ENCODE data around the gene OTOF. TPM values are rescaled to one million over a fixed set of nuclear protein-coding genes. Genes with fewer than 3 reads are reported as not detected.

Gene OTOF
- total and polyA plus RNA-seq, 2 of the 4 experiments (the other 2 are of a cell fraction) = 0.03 TPM; not detected in 1

GRCh38 chr2:26410764-26411243, 67.1 kb downstream of the OTOF start:
- H3K79me1 ChIP-seq (ENCODE audit: low read depth in 1 of 2, low read length in 2 of 2) = no peaks in the 10 kb centered on the region
- no peak overlapping the region for H2BK20ac ChIP-seq (ENCODE audit: low read depth, low read length)
- H2AK9ac ChIP-seq (replicated peaks; ENCODE audit: low read depth, low read length, poor library complexity) = no peak overlapping the region
- no peak overlapping the region for H4K8ac ChIP-seq (ENCODE audit: low read depth in 2 of 2, low read length in 2 of 2)
- no peaks in the 10 kb centered on the region for H3K4me1 ChIP-seq (ENCODE audit: control insufficient read depth, insufficient read depth, low read length)
- H2AK5ac ChIP-seq (ENCODE audit: low read depth, low read length) = no peak overlapping the region
- H2BK5ac ChIP-seq (ENCODE audit: low read depth, low read length, poor library complexity, severe bottlenecking) = no peak overlapping the region
- no peaks in the 10 kb centered on the region for H3K36me3 ChIP-seq (ENCODE audit: control insufficient read depth, insufficient read depth, low read length)
- no peak overlapping the region for H2BK120ac ChIP-seq (ENCODE audit: low read depth, low read length)
- intact Hi-C loops (cut with micrococcal nuclease) = no loop called here
- no peaks in the 10 kb centered on the region for H4K20me1 ChIP-seq (ENCODE audit: insufficient read depth, low read length)
- WGBS, 2 experiments (ENCODE audit: extremely low coverage in 2 of 2, insufficient read length in 1 of 2) = no CpG with 5 or more reads among the region's 2 CpGs
- no peak overlapping the region for H3K14ac ChIP-seq (replicated peaks; ENCODE audit: low read depth, low read length)
- ChIA-PET POLR2A (ENCODE audit: unreplicated experiment) (no interaction called here), CTCF (no interaction called here)
- H4K5ac ChIP-seq (ENCODE audit: low read depth, low read length) = no peak overlapping the region
- no peaks in the 10 kb centered on the region for H3K9me3 ChIP-seq (ENCODE audit: control insufficient read depth, insufficient read depth, low read length)
- no TSS peak for BruUV-seq (replicated peaks)
- no peak overlapping the region for H3K27ac ChIP-seq (ENCODE audit: insufficient read depth, low read length)
- H4K91ac ChIP-seq (ENCODE audit: insufficient read depth, low read depth, low read length) = no peak overlapping the region
- H3K56ac ChIP-seq (ENCODE audit: extremely low read depth, insufficient read depth, low read length) = no peak overlapping the region
- H3K18ac ChIP-seq (ENCODE audit: low read depth, low read length) = no peak overlapping the region
- DNase-seq (no peak), ATAC-seq (ENCODE audit: low read depth) (no peak)
- no peak overlapping the region for H3K4ac ChIP-seq (ENCODE audit: low read depth, low read length)
- TF ChIP-seq MAZ (IDR thresholded peaks at IDR 0.05; ENCODE audit: borderline replicate concordance, low read depth, low read length) (no peak), SMC3 (IDR thresholded peaks at IDR 0.05; ENCODE audit: low read depth, low read length) (no peak), MAFK (IDR thresholded peaks at IDR 0.05; ENCODE audit: low read depth, low read length) (no peak), NFE2L2 (IDR thresholded peaks at IDR 0.05; ENCODE audit: low read depth, low read length) (no peak), MXI1 (IDR thresholded peaks at IDR 0.05; ENCODE audit: borderline replicate concordance, low read depth, low read length) (no peak), CTCF (conservative IDR thresholded peaks at IDR 0.05; ENCODE audit: low read depth, low read length) (no peak), CEBPB (IDR thresholded peaks at IDR 0.05; ENCODE audit: low read depth, low read length) (no peak), RFX5 (IDR thresholded peaks at IDR 0.05; ENCODE audit: low read depth, low read length) (no peak), USF2 (IDR thresholded peaks at IDR 0.05; ENCODE audit: low read depth, low read length) (no peak), RAD21 (IDR thresholded peaks at IDR 0.05; ENCODE audit: low read length) (no peak), BHLHE40 (IDR thresholded peaks at IDR 0.05; ENCODE audit: low read depth, low read length) (no peak), FOS (IDR thresholded peaks at IDR 0.05; ENCODE audit: low read depth, low read length) (no peak), POLR2A (IDR thresholded peaks at IDR 0.05; ENCODE audit: low read depth, low read length) (no peak), ELK1 (IDR thresholded peaks at IDR 0.05; ENCODE audit: borderline replicate concordance, low read depth, low read length) (no peak), CHD1 (IDR thresholded peaks at IDR 0.05; ENCODE audit: low read depth, low read length) (no peak), RCOR1 (IDR thresholded peaks at IDR 0.05; ENCODE audit: insufficient replicate concordance, low read length) (no peak)
- H3K27me3 ChIP-seq (ENCODE audit: control insufficient read depth, insufficient read depth, low read length) = peaks cover 11% of the 10 kb centered on the region
- H3K4me3 ChIP-seq (ENCODE audit: insufficient read depth, low read depth, low read length) = no peak overlapping the region
- H3K23ac ChIP-seq (ENCODE audit: low read depth, low read length) = no peak overlapping the region
- no peak overlapping the region for H3K4me2 ChIP-seq (ENCODE audit: low read depth, low read length)
- no peak overlapping the region for H2BK15ac ChIP-seq (ENCODE audit: low read depth, low read length)
- H2AFZ ChIP-seq (replicated peaks; ENCODE audit: low read length, poor library complexity) = no peak overlapping the region
- no peak overlapping the region for H3K9ac ChIP-seq (ENCODE audit: low read depth, low read length)
- dilution Hi-C loops (cut with HindIII; ENCODE audit: low sequenced_read_pairs, unreplicated experiment) = no loop called here
- in situ Hi-C loops (cut with MboI; ENCODE audit: low sequenced_read_pairs) = no loop called here
- H3K9me1 ChIP-seq (ENCODE audit: insufficient read depth, low read length) = no peaks in the 10 kb centered on the region
